ENCODE data around the gene LETMD1.
A peak's percentile ranks its signal among the peaks of the same experiment; 100 is the strongest.
"Not testable (repeated sequence)": the region's sequence is repeated elsewhere in the genome, so short reads cannot be mapped to it uniquely, and the experiment has no call there.

LETMD1 gene

DNA sequence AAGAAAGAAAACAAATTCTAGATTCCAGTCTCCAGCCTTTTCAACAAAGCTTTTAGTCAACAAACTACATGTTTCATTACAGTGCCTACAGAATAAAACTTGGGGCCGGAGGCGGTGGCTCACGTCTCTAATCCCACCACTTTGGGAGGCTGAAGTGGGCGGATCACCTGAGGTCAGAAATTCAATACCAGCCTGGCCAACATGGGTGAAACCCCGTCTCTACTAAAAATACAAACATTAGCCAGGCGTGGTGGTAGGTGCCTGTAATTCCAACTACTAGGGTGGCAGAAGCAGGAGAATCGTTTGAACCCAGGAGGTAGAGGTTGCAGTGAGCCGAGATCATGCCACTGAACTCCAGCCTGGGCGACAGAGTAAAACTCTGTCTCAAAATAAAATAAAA is 33.7 kb upstream of the LETMD1 start:
- not testable (repeated sequence) for H3K9me3 ChIP-seq (ENCODE audit: control extremely low read depth in 1 of 5, control insufficient read depth in 4 of 5, insufficient read depth in 2 of 5, low read depth in 1 of 5, low read length in 4 of 5)

DNA sequence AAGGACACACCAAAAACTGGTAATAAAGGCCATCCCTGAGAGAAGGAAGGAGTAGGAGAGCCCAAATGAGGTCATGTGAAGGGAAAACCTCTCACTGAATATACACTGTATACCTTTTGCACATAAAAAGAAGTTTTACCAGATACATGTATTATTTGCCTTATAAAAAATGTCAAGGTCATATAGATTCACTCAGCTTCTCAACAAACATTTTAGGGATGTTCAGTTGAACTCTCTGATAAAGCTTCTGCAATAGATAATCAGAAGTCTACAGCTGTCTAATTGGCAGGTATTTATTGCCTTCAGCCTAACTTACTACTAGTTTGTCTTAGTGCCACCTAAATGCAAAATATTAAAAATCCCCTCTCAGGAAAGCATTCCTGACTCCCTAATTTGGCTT is 30.7 kb upstream of the LETMD1 start:
- Histone ChIP-seq H3K27ac (ENCODE audit: insufficient read depth in 1 of 2, low read depth in 1 of 2, low read length in 2 of 2, poor library complexity in 1 of 2, severe bottlenecking in 2 of 2) (no peak overlapping the region), H3K4me3 (ENCODE audit: control insufficient read depth in 1 of 7, extremely low read depth in 1 of 7, insufficient read depth in 4 of 7, low read depth in 2 of 7, low read length in 6 of 7) (no peak overlapping the region), H3K36me3 (ENCODE audit: control insufficient read depth in 4 of 4, insufficient read depth in 4 of 4, low read length in 3 of 4) (peaks cover 0 to 2% (median 0%) of the 10 kb centered on the region in 4 experiments), H3K27me3 (replicated peaks in 2 of 5; ENCODE audit: control insufficient read depth in 4 of 5, insufficient read depth in 5 of 5, low read length in 4 of 5) (no peaks in the 10 kb centered on the region), H3K4me1 (ENCODE audit: control extremely low read depth in 1 of 4, control insufficient read depth in 4 of 4, insufficient read depth in 4 of 4, low read length in 3 of 4) (peaks cover 14 to 40% (median 28%) of the 10 kb centered on the region in 4 experiments), H3K9me3 (ENCODE audit: control extremely low read depth in 1 of 5, control insufficient read depth in 4 of 5, insufficient read depth in 2 of 5, low read depth in 1 of 5, low read length in 4 of 5) (no peaks in the 10 kb centered on the region)
- no peak for DNase-seq
- CTCF ChIA-PET = interaction anchor here (1.1 kb wide), 1 partner anchor 227 kb away, joined by 3 read pairs; no protein-coding TSS in a partner anchor
- POLR2A ChIA-PET = no interaction called here

More for the DNA sequence above, 33.7 kb upstream of the LETMD1 start:
- H3K27ac ChIP-seq (ENCODE audit: insufficient read depth in 1 of 2, low read depth in 1 of 2, low read length in 2 of 2, poor library complexity in 1 of 2, severe bottlenecking in 2 of 2); H3K4me3 ChIP-seq (ENCODE audit: control insufficient read depth in 1 of 7, extremely low read depth in 1 of 7, insufficient read depth in 4 of 7, low read depth in 2 of 7, low read length in 6 of 7); H3K27me3 ChIP-seq (replicated peaks in 2 of 5; ENCODE audit: control insufficient read depth in 4 of 5, insufficient read depth in 5 of 5, low read length in 4 of 5); POLR2A ChIA-PET; H3K36me3 ChIP-seq (ENCODE audit: control insufficient read depth in 4 of 4, insufficient read depth in 4 of 4, low read length in 3 of 4); DNase-seq; CTCF ChIA-PET: not testable (repeated sequence)
- H3K4me1 ChIP-seq (ENCODE audit: control extremely low read depth in 1 of 4, control insufficient read depth in 4 of 4, insufficient read depth in 4 of 4, low read length in 3 of 4) = peaks cover under 1 to 18% (median 5%) of the 10 kb centered on the region in 4 experiments
- 94% methylated on average over 5 of the region's 9 CpGs for WGBS (ENCODE audit: insufficient coverage)

DNA sequence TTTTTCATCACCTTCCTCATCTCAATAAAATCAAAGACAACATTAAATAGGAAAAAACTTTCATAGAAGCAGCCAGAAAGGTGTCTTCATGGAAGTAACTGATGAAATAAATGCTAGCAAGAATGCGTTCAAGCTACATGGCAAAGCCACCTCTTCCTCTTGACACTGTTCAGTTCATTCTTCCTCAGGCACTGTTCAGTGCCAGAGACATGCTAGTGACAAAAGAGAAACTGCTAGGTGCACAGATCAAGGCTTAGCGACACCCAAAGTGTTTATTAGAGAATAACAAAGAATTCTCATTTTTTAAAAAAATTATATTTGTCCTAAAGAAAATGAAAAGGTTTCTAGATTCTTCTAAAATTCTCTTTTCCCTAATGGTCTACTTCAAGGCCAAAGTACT is 29.2 kb upstream of the LETMD1 start:
- no peaks in the 10 kb centered on the region for H3K9me3 ChIP-seq (ENCODE audit: control extremely low read depth in 1 of 5, control insufficient read depth in 4 of 5, insufficient read depth in 2 of 5, low read depth in 1 of 5, low read length in 4 of 5)
- no peaks in the 10 kb centered on the region for H3K27me3 ChIP-seq (replicated peaks in 2 of 5; ENCODE audit: control insufficient read depth in 4 of 5, insufficient read depth in 5 of 5, low read length in 4 of 5)
- ChIA-PET CTCF (interaction anchor here (1.2 to 1.6 kb wide), 3 partner anchors 9 to 11 kb away, joined by 4 to 5 read pairs (median 5); no protein-coding TSS in a partner anchor), POLR2A (interaction anchor here (0.6 kb wide), 1 partner anchor 439 kb away, joined by 4 read pairs; no protein-coding TSS in a partner anchor)
- peaks cover 0 to 2% (median 0%) of the 10 kb centered on the region in 4 experiments for H3K36me3 ChIP-seq (ENCODE audit: control insufficient read depth in 4 of 4, insufficient read depth in 4 of 4, low read length in 3 of 4)
- H3K4me3 ChIP-seq (ENCODE audit: control insufficient read depth in 1 of 7, extremely low read depth in 1 of 7, insufficient read depth in 4 of 7, low read depth in 2 of 7, low read length in 6 of 7) = no peak overlapping the region
- 89% methylated on average over 1 of the region's 2 CpGs for WGBS (ENCODE audit: insufficient coverage)
- DNase-seq = no peak
- no peak overlapping the region for H3K27ac ChIP-seq (ENCODE audit: insufficient read depth in 1 of 2, low read depth in 1 of 2, low read length in 2 of 2, poor library complexity in 1 of 2, severe bottlenecking in 2 of 2)
- peaks cover 20 to 41% (median 32%) of the 10 kb centered on the region in 4 experiments for H3K4me1 ChIP-seq (ENCODE audit: control extremely low read depth in 1 of 4, control insufficient read depth in 4 of 4, insufficient read depth in 4 of 4, low read length in 3 of 4)

DNA sequence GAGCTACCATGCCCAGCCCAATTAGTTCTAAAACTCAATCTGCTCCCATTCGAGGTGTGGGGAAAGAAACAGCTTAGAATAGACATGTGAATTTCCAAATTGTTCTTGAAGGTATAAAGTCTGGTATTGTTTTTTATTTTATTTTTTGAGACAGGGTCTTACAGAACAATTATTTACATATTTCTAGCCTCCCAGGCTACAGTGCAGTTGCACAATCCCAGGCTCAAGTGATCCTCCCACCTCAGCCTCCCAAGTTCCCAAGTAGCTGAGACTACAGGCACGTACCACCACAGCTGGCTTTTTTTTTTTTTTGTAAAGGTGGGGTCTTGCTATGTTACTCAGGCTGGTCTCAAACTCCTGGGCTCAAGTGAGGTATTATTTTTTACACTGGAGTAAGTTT is 28.2 kb upstream of the LETMD1 start:
- H3K4me1 ChIP-seq (ENCODE audit: control extremely low read depth in 1 of 4, control insufficient read depth in 4 of 4, insufficient read depth in 4 of 4, low read length in 3 of 4) = peaks cover 25 to 51% (median 42%) of the 10 kb centered on the region in 4 experiments
- DNase-seq = no peak
- H3K9me3 ChIP-seq (ENCODE audit: control extremely low read depth in 1 of 5, control insufficient read depth in 4 of 5, insufficient read depth in 2 of 5, low read depth in 1 of 5, low read length in 4 of 5) = no peaks in the 10 kb centered on the region
- WGBS (ENCODE audit: insufficient coverage) = no CpG with 5 or more reads among the region's 2 CpGs
- ChIA-PET POLR2A (interaction anchor here (1.2 kb wide), 1 partner anchor 11 kb away, joined by 4 read pairs; no protein-coding TSS in a partner anchor), CTCF (interaction anchor here (0.8 to 2.1 kb wide), 4 partner anchors 8 to 16 kb away, joined by 3 to 6 read pairs (median 4); no protein-coding TSS in a partner anchor)
- H3K27ac ChIP-seq (ENCODE audit: insufficient read depth in 1 of 2, low read depth in 1 of 2, low read length in 2 of 2, poor library complexity in 1 of 2, severe bottlenecking in 2 of 2) = peak overlapping the region; percentile 43 to 76
- H3K4me3 ChIP-seq (ENCODE audit: control insufficient read depth in 1 of 7, extremely low read depth in 1 of 7, insufficient read depth in 4 of 7, low read depth in 2 of 7, low read length in 6 of 7) = no peak overlapping the region
- no peaks in the 10 kb centered on the region for H3K27me3 ChIP-seq (replicated peaks in 2 of 5; ENCODE audit: control insufficient read depth in 4 of 5, insufficient read depth in 5 of 5, low read length in 4 of 5)
- H3K36me3 ChIP-seq (ENCODE audit: control insufficient read depth in 4 of 4, insufficient read depth in 4 of 4, low read length in 3 of 4) = peaks cover 0 to 2% (median 0%) of the 10 kb centered on the region in 4 experiments

DNA sequence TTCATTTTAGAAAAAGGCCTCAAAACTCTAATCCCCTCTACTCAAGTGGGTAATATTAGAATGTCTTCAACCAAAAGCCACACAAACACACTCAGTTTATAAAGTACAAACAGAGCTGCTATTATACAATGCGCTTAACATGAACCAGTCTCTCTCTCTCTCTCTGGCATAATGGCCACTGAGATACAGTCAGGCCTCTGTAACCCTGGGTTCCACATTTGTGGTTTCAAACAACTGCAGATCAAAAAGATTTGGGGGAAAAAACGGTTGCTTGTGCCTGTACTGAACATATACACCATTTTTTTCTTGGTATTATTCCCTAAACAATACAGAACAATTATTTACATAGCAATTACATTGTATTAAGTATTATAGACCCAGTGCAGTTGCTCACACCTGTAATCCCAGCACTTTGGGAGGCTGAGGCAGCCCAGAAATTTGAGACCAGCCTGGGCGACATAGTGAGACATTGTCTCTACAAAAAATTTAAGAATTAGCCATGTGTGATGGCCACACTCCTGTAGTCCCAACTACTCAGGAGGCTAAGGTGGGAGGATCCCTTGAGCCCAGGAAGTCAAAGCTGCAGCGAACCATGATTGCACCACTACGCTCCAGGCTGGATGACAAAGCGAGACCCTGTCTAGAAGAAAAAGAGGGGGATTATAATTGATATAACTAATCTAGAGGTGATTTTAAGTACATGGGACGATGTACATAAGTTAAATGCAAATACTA is 27.5 kb upstream of the LETMD1 start:
- peaks cover 25 to 55% (median 47%) of the 10 kb centered on the region in 4 experiments for H3K4me1 ChIP-seq (ENCODE audit: control extremely low read depth in 1 of 4, control insufficient read depth in 4 of 4, insufficient read depth in 4 of 4, low read length in 3 of 4)
- H3K9me3 ChIP-seq (ENCODE audit: control extremely low read depth in 1 of 5, control insufficient read depth in 4 of 5, insufficient read depth in 2 of 5, low read depth in 1 of 5, low read length in 4 of 5) = no peaks in the 10 kb centered on the region
- 76% methylated on average over 4 of the region's 7 CpGs for WGBS (ENCODE audit: insufficient coverage)
- ChIA-PET CTCF (interaction anchor here (0.8 to 2.1 kb wide), 5 partner anchors 8 to 96 kb away, joined by 3 to 6 read pairs (median 4); a partner anchor contains a TSS), POLR2A (interaction anchor here (0.6 to 1.2 kb wide), 2 partner anchors 11 to 256 kb away, joined by 4 read pairs; no protein-coding TSS in a partner anchor)
- peak overlapping the region; percentile 43 to 76 for H3K27ac ChIP-seq (ENCODE audit: insufficient read depth in 1 of 2, low read depth in 1 of 2, low read length in 2 of 2, poor library complexity in 1 of 2, severe bottlenecking in 2 of 2)
- peaks cover 0 to 2% (median 0%) of the 10 kb centered on the region in 4 experiments for H3K36me3 ChIP-seq (ENCODE audit: control insufficient read depth in 4 of 4, insufficient read depth in 4 of 4, low read length in 3 of 4)
- H3K27me3 ChIP-seq (replicated peaks in 2 of 5; ENCODE audit: control insufficient read depth in 4 of 5, insufficient read depth in 5 of 5, low read length in 4 of 5) = no peaks in the 10 kb centered on the region
- DNase-seq = peak; percentile 60 to 90 (median 81)
- peak overlapping the region in 2 of 7 experiments; percentile 25 to 28 for H3K4me3 ChIP-seq (ENCODE audit: control insufficient read depth in 1 of 7, extremely low read depth in 1 of 7, insufficient read depth in 4 of 7, low read depth in 2 of 7, low read length in 6 of 7)

DNA sequence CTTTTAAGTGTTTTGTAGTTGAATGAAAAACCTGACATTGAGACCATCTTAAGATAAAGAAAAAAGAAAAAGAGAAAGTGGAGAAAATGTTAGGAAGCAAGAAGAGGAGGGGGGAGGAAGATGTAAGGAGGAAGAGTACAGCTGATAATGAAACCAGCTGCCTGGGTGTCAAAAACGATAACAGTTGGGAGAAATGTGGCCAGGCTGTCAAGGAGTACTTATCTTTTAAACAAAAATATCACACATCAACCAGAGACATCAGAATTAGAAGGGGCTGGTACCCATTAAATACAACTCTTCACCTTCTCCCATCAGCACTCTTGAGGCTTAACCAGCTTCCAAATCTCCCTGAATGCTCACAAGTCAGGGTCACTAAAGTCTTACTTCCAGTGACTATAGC is 26.4 kb upstream of the LETMD1 start:
- H3K27ac ChIP-seq (ENCODE audit: insufficient read depth in 1 of 2, low read depth in 1 of 2, low read length in 2 of 2, poor library complexity in 1 of 2, severe bottlenecking in 2 of 2) = peak overlapping the region in 1 of 2 experiments; percentile 76
- no CpG with 5 or more reads among the region's 1 CpG for WGBS (ENCODE audit: insufficient coverage)
- H3K27me3 ChIP-seq (replicated peaks in 2 of 5; ENCODE audit: control insufficient read depth in 4 of 5, insufficient read depth in 5 of 5, low read length in 4 of 5) = no peaks in the 10 kb centered on the region
- ChIA-PET CTCF (interaction anchor here (0.7 to 1.7 kb wide), 7 partner anchors 9 to 254 kb away, joined by 3 to 6 read pairs (median 3); a partner anchor contains a TSS), POLR2A (no interaction called here)
- no peaks in the 10 kb centered on the region for H3K9me3 ChIP-seq (ENCODE audit: control extremely low read depth in 1 of 5, control insufficient read depth in 4 of 5, insufficient read depth in 2 of 5, low read depth in 1 of 5, low read length in 4 of 5)
- peaks cover 0 to 2% (median 0%) of the 10 kb centered on the region in 4 experiments for H3K36me3 ChIP-seq (ENCODE audit: control insufficient read depth in 4 of 4, insufficient read depth in 4 of 4, low read length in 3 of 4)
- peak in 2 of 3 donors; percentile 19 to 26 for DNase-seq
- peaks cover 25 to 64% (median 52%) of the 10 kb centered on the region in 4 experiments for H3K4me1 ChIP-seq (ENCODE audit: control extremely low read depth in 1 of 4, control insufficient read depth in 4 of 4, insufficient read depth in 4 of 4, low read length in 3 of 4)
- peak overlapping the region in 3 of 7 experiments; percentile 9 to 44 (median 34) for H3K4me3 ChIP-seq (ENCODE audit: control insufficient read depth in 1 of 7, extremely low read depth in 1 of 7, insufficient read depth in 4 of 7, low read depth in 2 of 7, low read length in 6 of 7)
